GM23248 (cell line): Measurements from ENCODE around the gene MAP3K10.

Experiments used
- EZH2 ChIP-seq: fragments of 200-600 bp; sonication (generic); IDR thresholded peaks from 2 replicates; pipeline ENCODE4 v1.6.1; 2018; ENCODE audit warnings: antibody characterized with exemption, mild to moderate bottlenecking; ENCODE audit not compliant: insufficient read depth, poor library complexity, severe bottlenecking
- EZH2phosphoT487 ChIP-seq: fragments of 200-600 bp; sonication (generic); IDR thresholded peaks from 2 replicates; pipeline ENCODE4 v1.6.1; 2018; ENCODE audit warnings: antibody characterized with exemption, moderate library complexity, mild to moderate bottlenecking, low read depth; ENCODE audit not compliant: insufficient read depth

DNA sequence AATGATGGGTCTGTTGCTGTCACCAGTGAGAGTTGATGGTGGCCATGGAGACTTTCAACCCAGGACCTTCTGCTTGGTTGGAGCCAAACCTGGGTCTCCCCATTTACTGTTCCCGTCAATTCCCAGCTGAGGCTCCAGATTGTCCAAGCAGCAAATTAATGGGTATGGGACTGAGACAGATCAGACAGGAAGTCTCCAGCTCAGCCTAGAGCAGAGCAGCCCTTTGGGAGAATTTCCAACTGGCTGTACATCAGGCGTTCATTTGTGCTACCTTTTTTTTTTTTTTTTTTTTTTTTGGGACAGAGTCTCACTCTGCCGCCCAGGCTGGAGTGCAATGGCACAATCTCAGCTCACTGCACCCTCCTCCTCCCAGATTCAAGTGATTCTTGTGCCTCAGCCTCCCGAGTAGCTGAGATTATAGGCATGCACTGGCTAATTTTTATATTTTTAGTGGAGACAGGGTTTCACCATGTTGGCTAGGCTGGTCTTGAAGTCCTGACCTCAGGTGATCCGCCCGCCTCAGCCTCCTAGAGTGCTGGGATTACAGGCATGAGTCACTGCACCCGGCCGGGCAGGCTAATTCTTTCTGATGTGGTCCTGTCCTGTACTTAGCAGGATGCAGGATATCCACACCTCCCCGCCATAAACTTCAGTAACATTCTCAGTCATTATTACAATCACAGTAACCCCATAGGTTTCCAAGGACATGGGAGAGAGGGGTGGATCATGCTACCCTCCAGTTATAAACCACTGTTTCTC lies 9.3 kb downstream of the MAP3K10 start:
- no peak for TF ChIP-seq EZH2phosphoT487
- TF ChIP-seq EZH2: no peak
